Measurements from ENCODE around the gene GSDMA. TPM values are rescaled to one million over a fixed set of nuclear protein-coding genes. Genes with fewer than 3 reads are reported as not detected.

The GSDMA gene
- polyA plus RNA-seq, 1 experiment = not detected

DNA sequence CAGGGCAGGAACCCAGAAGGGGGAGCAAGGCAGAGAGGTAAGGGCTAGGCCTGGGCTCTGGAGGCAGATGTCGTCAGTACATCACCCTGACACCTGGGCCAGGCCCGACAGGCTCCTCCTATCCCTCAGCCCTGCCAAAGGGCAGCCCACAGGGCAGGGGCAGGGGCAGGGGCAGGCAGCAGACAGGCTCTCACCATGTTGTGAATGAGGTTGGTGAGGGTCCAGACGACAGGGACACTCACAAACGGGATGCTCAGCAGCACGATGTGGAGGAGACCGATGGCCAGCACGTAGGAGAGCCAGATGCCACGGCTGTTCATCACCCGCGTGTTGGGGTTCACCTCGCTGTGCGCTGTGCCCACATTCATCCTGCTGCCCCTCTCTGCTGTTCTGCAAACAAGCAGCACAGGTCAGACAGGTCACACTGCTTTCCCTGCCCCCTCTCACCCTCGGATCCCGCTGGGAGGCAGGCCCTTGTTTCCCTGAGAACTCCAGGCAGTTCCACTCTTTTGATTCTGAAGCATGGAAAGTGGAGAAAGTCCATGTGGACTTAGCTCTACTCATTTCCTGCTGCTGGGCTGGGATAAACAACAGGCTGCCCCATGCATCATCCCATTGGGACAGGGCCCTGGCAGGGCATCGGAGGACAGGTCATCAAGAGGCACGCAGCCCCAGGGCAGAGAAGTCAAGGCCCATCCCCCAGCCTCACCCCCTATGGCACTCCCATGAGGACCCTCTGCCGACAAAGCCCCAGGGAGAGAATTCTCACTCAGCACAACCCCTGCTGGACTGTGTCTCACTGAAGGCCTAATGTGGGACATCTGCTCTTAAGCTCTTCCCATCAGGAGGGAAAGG, 38.7 kb upstream of the GSDMA start:
- Histone ChIP-seq H3K9me3 (ENCODE audit: control insufficient read depth, insufficient read depth, low read length) (no peaks in the 10 kb centered on the region), H3K27ac (ENCODE audit: low read depth, low read length) (no peak overlapping the region), H3K27me3 (ENCODE audit: control insufficient read depth, insufficient read depth, low read length) (no peaks in the 10 kb centered on the region), H3K4me3 (ENCODE audit: low read depth, low read length) (no peak overlapping the region)
- CTCF ChIA-PET = no interaction called here
- POLR2A ChIA-PET = no interaction called here
- DNase-seq (ENCODE audit: low read depth, low spot score) = no peak
- no peak for TF ChIP-seq CTCF (IDR thresholded peaks at IDR 0.05; ENCODE audit: low read depth, low read length)

DNA sequence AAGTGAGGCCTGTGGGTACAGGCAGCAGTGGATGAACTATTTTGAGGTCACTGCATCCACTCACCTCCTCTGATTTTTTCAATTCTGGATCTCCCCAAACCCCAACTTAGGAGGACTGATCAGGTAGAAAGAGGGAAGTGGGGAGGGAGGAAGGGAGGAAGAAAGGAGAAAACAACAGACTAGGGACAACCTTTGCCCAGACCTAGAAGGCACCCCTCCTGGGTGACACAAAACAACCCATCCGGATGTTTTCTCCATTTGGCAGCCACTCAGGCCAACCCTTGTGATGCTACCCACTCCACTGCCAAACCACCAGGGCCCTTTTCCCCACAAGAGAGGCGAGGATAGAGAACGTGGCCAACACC, 38.1 kb upstream of the GSDMA start:
- TF ChIP-seq CTCF (IDR thresholded peaks at IDR 0.05; ENCODE audit: low read depth, low read length) = no peak
- H3K4me3 ChIP-seq (ENCODE audit: low read depth, low read length) = no peak overlapping the region
- no peak for DNase-seq (ENCODE audit: low read depth, low spot score)
- H3K9me3 ChIP-seq (ENCODE audit: control insufficient read depth, insufficient read depth, low read length) = no peaks in the 10 kb centered on the region
- H3K27me3 ChIP-seq (ENCODE audit: control insufficient read depth, insufficient read depth, low read length) = no peaks in the 10 kb centered on the region
- no peak overlapping the region for H3K27ac ChIP-seq (ENCODE audit: low read depth, low read length)
- ChIA-PET POLR2A (no interaction called here), CTCF (interaction anchor here (0.8 kb wide), 1 partner anchor 34 kb away, joined by 3 read pairs; no protein-coding TSS in a partner anchor)

DNA sequence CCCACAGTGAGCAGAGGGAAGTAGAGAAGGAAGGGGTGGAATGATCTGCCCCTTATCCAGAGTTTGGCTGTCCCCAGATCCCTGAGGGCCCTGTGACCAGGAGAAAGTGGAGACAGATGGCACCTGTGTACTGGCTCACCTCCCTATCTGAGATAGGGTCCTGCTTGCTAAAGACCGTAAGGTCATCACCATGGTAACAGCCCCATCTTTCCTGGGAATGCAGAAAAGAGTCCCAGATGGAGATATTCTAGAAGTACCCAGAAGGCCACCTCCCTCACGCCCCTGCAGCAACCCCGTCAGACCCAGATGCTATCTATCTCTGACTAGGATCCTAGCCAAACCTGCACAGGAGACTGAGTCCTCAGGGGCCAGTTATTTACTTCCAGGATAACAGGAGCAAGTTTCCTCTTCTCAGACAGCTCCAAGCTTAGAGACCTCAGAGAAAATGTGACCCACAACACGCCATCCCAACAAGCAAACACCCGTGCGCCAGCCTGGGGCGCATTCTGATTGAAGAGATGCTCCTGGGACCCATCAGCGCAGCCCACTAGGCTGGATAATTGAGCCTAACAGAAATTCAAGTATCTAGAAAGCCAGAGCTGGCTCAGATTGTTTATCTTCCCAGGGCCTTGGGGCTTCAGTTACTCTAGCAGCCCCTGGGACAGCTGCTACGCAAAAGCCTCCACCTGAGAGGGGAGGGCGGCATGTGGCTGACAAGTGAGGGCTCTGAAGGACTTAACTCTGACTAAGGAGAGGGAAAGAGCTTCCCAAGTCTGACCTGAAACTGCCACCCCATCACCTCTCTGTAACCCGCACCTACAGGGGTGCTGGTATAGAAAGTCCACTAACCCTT, 37.3 kb upstream of the GSDMA start:
- H3K9me3 ChIP-seq (ENCODE audit: control insufficient read depth, insufficient read depth, low read length) = no peaks in the 10 kb centered on the region
- CTCF ChIA-PET = interaction anchor here (0.8 to 1.6 kb wide), 2 partner anchors 10 to 33 kb away, joined by 3 to 4 read pairs; no protein-coding TSS in a partner anchor
- H3K27me3 ChIP-seq (ENCODE audit: control insufficient read depth, insufficient read depth, low read length) = no peaks in the 10 kb centered on the region
- no peak overlapping the region for H3K27ac ChIP-seq (ENCODE audit: low read depth, low read length)
- POLR2A ChIA-PET = no interaction called here
- H3K4me3 ChIP-seq (ENCODE audit: low read depth, low read length) = peak overlapping the region; percentile 83
- TF ChIP-seq CTCF (IDR thresholded peaks at IDR 0.05; ENCODE audit: low read depth, low read length) = no peak
- no peak for DNase-seq (ENCODE audit: low read depth, low spot score)

DNA sequence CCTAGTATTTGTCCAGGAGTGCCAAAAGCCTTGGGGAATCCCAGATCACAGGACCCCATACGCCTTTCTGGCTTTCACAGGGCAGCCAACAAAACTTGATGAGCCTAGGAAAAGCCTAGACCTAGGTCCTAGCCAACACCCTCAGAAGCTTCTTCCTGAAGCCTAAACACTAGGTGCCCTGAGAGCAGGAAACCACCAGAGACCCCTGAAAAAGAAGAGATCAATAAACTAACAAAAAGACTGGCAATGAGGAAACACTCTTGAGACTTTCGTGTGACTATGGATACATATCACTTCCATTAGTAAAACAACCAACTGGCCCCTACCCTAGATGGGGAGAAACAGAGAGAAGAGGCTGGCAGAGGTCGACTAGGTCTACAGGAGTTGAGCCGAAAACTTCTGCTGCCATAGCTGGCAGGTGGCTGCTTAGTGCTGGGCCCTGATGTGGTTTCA, 36.6 kb upstream of the GSDMA start:
- no peak for DNase-seq (ENCODE audit: low read depth, low spot score)
- CTCF ChIA-PET = interaction anchor here (0.6 to 1.6 kb wide), 2 partner anchors 11 to 55 kb away, joined by 3 to 4 read pairs; partner anchors contain the start of gene PSMD3

More for the DNA sequence above, 36.6 kb upstream of the GSDMA start:
- no peak overlapping the region for H3K27ac ChIP-seq (ENCODE audit: low read depth, low read length)
- POLR2A ChIA-PET = no interaction called here
- peak overlapping the region; percentile 83 for H3K4me3 ChIP-seq (ENCODE audit: low read depth, low read length)
- H3K27me3 ChIP-seq (ENCODE audit: control insufficient read depth, insufficient read depth, low read length) = no peaks in the 10 kb centered on the region
- TF ChIP-seq CTCF (IDR thresholded peaks at IDR 0.05; ENCODE audit: low read depth, low read length) = no peak
- H3K9me3 ChIP-seq (ENCODE audit: control insufficient read depth, insufficient read depth, low read length) = no peaks in the 10 kb centered on the region
